Stimulated activated naive CD8-positive, alpha-beta T cell treated with anti-CD3 and anti-CD28 coated beads, Interleukin-15, amount 100 ng/mL, for 72 hours (primary cell): ENCODE results near the gene TCF4.
"Not testable (repeated sequence)": the region's sequence is repeated elsewhere in the genome, so short reads cannot be mapped to it uniquely, and the experiment has no call there.

Source experiments
- ATAC-seq: fragments of 150-1000 bp; cut with Tn5 transposase; 2 replicates; pipeline ENCODE4 v1.10.0; 2021; ENCODE audit warnings: mild to moderate bottlenecking, moderate library complexity
- DNase-seq, 2 donors: peaks; one replicate each; pipeline ENCODE4 v3.0.0; 2021 to 2022
- H3K27ac Mint-ChIP-seq, 2 donors: one replicate each; pipeline ENCODE4 v1.8.0; 2022; ENCODE audit warnings: mild to moderate bottlenecking in 2 of 2, mixed read lengths in 2 of 2, moderate library complexity in 2 of 2
- H3K27me3 Mint-ChIP-seq: one replicate; pipeline ENCODE4 v1.8.0; 2022; ENCODE audit warnings: mixed read lengths
- H3K4me1 Mint-ChIP-seq: one replicate; pipeline ENCODE4 v1.8.0; 2022; ENCODE audit warnings: mild to moderate bottlenecking, mixed read lengths
- H3K4me3 Mint-ChIP-seq, 2 donors: one replicate each; pipeline ENCODE4 v1.8.0; 2022; ENCODE audit warnings: mild to moderate bottlenecking in 2 of 2, mixed read lengths in 2 of 2, moderate library complexity in 1 of 2
- H3K9me3 Mint-ChIP-seq, 2 donors: one replicate each; pipeline ENCODE4 v1.8.0; 2022; ENCODE audit warnings: mixed read lengths in 2 of 2

The TCF4 gene

DNA sequence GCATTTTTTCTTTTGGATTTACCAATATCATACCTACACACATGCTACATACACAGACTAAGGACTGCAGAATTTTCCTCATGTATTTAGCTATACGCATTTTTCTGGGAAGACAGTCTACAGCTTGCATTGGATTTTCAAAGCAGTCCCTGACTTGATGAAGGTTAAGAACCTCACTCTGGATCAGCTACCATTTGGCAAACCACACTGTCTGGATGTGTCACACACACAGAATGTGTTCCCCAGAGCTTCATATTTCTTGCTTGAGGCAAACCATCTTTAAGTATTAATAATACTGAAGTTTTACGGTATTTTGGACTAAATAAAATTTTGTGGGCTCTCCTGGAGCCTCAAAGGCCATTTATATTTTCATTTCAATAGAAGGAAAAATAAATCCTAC, 102.3 kb downstream of the TCF4 start:
- Mint-ChIP-seq H3K27me3 (peaks cover 14% of the 10 kb centered on the region), H3K9me3 (peaks cover 0 to 7% of the 10 kb centered on the region in 2 donors), H3K27ac (no peak overlapping the region), H3K4me3 (no peak overlapping the region), H3K4me1 (peaks cover 33% of the 10 kb centered on the region)
- no peak for ATAC-seq
- DNase-seq = no peak

DNA sequence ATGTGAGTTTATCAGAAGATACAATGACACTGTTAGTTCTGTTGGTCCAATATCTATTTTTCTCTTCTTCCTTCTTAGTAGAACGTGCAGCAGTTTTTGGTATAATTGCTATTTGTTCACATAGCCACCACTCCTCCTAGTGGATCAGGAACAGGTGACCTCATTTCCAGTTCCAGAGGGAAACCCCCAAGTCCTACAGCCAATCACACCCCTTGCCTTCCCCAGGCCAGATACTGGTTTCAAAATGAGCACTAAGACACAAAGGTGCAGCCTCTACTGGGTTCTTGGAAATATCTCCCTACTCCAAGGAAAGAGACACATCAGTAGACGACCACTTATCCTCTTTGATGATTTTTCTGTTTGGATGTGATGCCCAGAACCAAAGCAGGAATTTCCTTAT, 103.2 kb downstream of the TCF4 start:
- ATAC-seq = no peak

DNA sequence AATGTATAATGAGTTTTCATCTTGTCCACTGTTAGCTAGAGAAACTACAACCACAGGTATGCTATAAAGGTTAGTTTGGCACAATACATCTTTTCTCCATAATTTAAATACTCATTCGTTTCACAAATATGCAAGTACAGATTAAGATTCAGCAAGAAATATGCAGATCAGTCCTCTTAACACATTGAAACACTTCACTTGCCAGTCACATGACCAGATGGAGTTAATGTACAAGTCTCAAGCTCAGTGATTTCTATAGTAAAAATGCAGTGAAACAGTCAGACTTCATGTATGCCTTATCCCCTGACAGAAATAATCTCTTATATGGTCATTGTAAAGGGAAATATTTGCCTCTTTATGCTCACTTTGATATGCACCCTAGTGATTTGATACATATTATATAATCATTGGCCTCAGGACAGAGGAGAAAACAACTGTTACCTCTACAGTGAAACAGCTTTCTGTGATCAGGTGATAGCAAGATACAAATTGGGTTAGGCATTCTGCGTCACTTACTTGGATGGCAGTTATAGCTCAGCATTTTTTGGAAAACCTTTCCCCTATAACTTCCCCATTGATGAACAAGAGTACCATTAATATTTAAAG, 104.6 kb downstream of the TCF4 start:
- ATAC-seq (no peak), DNase-seq (no peak)
- H3K27me3 Mint-ChIP-seq = peaks cover 13% of the 10 kb centered on the region
- peaks cover 0 to 7% of the 10 kb centered on the region in 2 donors for H3K9me3 Mint-ChIP-seq
- no peak overlapping the region for H3K27ac Mint-ChIP-seq
- H3K4me3 Mint-ChIP-seq = no peak overlapping the region
- peaks cover 19% of the 10 kb centered on the region for H3K4me1 Mint-ChIP-seq

More for the DNA sequence above, 103.2 kb downstream of the TCF4 start:
- H3K4me1 Mint-ChIP-seq = peaks cover 30% of the 10 kb centered on the region
- H3K9me3 Mint-ChIP-seq = peaks cover 0 to 7% of the 10 kb centered on the region in 2 donors
- no peak for DNase-seq
- H3K4me3 Mint-ChIP-seq = no peak overlapping the region
- H3K27me3 Mint-ChIP-seq = peaks cover 13% of the 10 kb centered on the region
- no peak overlapping the region for H3K27ac Mint-ChIP-seq

DNA sequence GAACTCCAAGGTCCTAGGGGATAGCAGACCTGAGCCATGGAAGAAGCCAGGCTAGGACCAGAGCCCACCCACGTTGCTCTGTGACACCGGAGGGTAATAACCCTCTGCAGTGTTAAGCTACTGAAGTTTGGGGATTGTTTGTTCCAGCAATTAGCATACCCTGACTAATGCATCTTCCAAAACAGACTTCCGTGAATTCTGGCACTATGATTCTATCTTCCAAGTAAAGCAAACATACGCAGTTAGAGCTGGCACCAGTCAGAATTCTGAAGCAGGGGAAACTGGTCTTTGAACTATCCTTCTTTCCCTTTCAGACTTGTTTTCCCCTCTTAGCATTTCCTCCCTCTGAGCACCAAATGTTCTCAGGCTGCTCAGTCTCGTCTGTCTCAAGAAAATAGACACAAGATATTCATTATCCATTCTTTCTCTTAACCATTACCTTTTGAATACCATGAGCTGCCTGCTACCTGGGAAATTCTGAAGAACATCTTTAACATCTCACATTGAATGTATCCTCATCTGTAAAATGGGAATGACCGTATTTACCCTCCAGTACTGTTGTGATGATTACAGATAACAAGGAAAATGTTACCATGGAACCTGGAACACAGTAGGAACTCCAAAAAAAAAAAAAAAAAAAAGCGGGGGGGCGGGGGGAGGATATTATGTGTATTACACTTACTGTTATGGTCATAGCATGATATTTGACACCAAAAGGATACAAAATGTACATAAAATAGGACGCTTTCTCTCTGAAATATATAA, 108.2 kb downstream of the TCF4 start:
- Mint-ChIP-seq H3K27me3 (no peaks in the 10 kb centered on the region), H3K27ac (peak overlapping the region in 1 of 2 donors; percentile 28), H3K9me3 (peaks cover 0 to 7% of the 10 kb centered on the region in 2 donors), H3K4me1 (peaks cover 17% of the 10 kb centered on the region), H3K4me3 (no peak overlapping the region)
- DNase-seq (no peak), ATAC-seq (no peak)

DNA sequence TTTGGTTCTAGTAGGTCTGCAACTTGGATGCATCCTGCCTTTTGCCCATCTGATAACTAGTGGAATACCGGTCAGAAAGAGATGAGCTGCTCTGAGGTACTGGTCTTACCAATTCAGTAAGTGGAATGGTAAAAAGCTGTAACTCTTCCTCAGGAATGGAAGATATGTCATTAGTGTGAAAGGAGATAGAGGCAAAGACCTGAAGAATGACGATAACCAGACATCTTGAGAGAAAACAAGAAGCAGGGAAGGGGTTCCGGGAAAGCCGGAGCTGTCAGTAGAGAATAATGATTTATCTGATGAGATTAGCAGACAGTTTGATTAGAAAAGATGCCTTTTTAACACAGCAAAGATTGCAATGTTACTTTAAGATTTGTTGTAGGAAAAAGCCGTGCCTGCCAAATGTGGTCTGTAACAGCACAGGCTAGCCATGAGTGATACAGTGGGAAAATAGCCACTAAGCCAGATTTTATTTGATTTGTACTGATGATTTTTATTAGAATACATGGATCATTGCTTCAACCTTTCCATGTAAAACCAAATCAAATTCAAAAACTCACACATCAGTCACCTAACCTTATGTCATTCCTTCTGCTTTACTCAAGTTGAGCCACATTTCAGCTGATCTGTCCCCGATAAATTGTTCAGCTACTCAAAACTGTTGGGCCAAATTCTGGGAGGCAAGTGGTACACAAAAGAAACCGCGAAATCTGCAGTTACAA, 110.0 kb downstream of the TCF4 start:
- peak; percentile 28 for ATAC-seq
- peak overlapping the region; percentile 78 to 82 for H3K4me3 Mint-ChIP-seq
- no peaks in the 10 kb centered on the region for H3K27me3 Mint-ChIP-seq
- peak overlapping the region; percentile 92 to 93 for H3K27ac Mint-ChIP-seq
- H3K9me3 Mint-ChIP-seq = peaks cover 0 to 7% of the 10 kb centered on the region in 2 donors
- H3K4me1 Mint-ChIP-seq = peaks cover 12% of the 10 kb centered on the region
- no peak for DNase-seq

DNA sequence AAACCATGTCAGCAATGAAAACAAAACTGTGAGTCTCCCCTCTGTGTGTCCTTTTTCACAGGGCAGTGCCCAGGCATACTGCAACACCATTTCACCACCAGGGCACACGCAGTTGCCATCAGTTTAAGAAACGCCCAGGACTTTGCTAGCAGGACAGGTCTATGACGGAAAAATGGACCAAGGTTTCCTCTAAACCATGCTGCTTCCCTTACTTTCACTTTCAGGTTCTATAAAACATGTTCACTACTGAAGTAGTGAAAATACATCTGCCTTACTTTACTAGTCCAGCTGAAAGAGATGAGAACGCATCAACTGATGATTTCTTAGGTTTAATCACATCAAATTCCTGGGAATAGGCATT, 110.5 kb downstream of the TCF4 start:
- H3K4me3 Mint-ChIP-seq = peak overlapping the region; percentile 78 to 82
- DNase-seq = peak; percentile 20 to 33
- H3K27ac Mint-ChIP-seq = peak overlapping the region; percentile 92 to 93
- ATAC-seq = peak; percentile 87
- H3K9me3 Mint-ChIP-seq = peaks cover 0 to 7% of the 10 kb centered on the region in 2 donors
- H3K27me3 Mint-ChIP-seq = no peaks in the 10 kb centered on the region
- H3K4me1 Mint-ChIP-seq = peaks cover 12% of the 10 kb centered on the region

DNA sequence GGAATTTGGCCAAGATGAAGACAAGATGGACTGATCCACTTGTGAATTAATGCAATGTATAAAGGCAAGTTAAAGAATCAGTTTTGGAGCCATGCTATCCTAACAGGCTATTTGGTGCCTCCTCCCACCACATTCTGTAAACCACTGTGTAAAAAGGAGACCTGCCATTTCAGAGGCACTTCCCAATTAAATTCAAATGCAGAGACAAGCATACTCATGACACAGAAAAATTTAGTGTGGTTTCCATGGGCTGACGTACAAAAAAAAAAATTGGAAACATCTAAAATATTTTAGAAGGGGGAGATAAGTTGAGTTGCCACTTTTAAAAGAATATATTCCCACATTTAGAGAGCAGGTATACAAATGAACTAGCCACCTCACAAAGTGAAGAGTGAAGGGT, 112.1 kb downstream of the TCF4 start:
- ATAC-seq (no peak), DNase-seq (no peak)
- no peak overlapping the region for H3K4me3 Mint-ChIP-seq
- peaks cover 12% of the 10 kb centered on the region for H3K4me1 Mint-ChIP-seq
- no peak overlapping the region for H3K27ac Mint-ChIP-seq
- H3K9me3 Mint-ChIP-seq = no peaks in the 10 kb centered on the region
- H3K27me3 Mint-ChIP-seq = no peaks in the 10 kb centered on the region

DNA sequence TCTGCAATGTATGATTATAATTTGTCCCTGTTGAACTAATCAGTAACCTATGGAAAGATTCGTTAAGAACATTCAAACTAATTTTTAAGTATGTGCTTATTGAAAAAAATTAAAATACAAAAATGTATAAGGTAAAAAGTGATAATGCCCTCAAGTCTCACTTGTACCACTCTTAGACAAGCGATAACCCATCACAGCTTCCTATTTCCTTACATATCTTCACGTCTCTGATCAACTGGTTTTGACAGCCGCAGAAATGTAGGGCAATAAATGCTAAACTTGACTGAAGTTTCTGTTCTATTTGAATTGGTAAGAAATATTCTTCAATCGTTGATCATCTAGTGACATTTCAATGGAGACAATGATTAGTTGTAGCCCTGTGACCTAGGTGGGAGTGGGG, 112.5 kb downstream of the TCF4 start:
- DNase-seq = no peak
- Mint-ChIP-seq H3K27ac (no peak overlapping the region), H3K4me1 (peaks cover 12% of the 10 kb centered on the region), H3K9me3 (no peaks in the 10 kb centered on the region), H3K4me3 (no peak overlapping the region), H3K27me3 (no peaks in the 10 kb centered on the region)
- no peak for ATAC-seq

DNA sequence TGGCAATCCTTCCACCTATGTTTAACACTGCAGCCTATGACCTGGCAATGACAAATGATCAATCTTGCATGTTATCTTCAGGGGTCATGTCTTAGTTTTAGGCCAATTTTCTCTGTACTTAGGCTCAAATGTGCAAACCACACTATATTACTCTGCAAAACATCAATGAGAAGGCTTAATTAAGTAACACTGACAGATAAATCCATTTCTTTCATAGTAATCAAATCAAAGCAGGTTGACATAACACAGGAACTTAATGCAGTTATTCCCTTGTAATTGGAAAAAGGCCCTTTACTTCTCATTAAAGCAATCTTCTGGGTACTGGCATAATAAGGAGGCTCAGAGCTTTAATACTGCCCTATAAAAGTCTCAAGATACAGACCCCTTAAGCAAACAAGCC, 114.4 kb downstream of the TCF4 start:
- H3K9me3 Mint-ChIP-seq = no peaks in the 10 kb centered on the region
- H3K4me1 Mint-ChIP-seq = peaks cover 12% of the 10 kb centered on the region
- H3K4me3 Mint-ChIP-seq = no peak overlapping the region
- DNase-seq (no peak), ATAC-seq (no peak)
- no peaks in the 10 kb centered on the region for H3K27me3 Mint-ChIP-seq
- no peak overlapping the region for H3K27ac Mint-ChIP-seq

DNA sequence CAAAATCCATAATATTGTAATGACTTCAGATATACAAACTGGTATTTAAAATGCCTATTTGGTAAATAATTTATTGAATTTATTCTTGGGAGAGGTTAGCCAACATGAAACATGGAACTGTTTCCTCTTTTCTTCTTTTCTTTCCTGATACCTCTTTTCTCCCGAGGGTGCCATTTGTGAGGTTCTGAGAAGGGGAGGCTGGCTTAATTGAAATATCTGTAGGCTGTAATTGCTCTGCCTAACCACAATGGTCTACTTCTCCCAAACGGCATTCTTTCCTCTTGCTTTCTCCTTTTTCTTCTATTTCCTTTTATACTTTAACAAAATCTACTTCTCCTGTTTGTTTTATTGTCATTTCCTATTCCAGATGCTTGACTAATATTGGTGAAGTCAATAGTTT, 114.9 kb downstream of the TCF4 start:
- ATAC-seq = no peak

DNA sequence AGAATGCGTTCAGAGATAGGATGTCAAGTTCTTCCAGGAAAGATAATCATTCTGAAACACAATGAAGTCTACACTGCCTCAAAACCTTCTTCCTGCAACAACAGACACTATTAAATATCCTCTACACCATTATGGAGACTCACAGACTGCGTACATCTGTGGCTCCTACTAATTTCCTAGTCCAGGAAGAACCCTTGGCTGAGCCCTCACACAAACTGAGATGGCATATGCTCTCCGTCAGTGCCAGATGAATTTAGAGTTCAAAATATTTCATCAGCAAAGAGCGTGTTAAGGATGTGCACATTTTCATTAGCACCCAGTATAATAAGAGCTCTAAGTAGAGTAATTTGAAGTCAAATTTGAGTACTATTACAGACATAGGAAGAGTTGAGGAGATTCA, 117.2 kb downstream of the TCF4 start:
- no peaks in the 10 kb centered on the region for H3K9me3 Mint-ChIP-seq
- no peak overlapping the region for H3K27ac Mint-ChIP-seq
- no peak for ATAC-seq

More for the DNA sequence above, 114.9 kb downstream of the TCF4 start:
- H3K9me3 Mint-ChIP-seq = no peaks in the 10 kb centered on the region
- peaks cover 7% of the 10 kb centered on the region for H3K4me1 Mint-ChIP-seq
- H3K4me3 Mint-ChIP-seq = no peak overlapping the region
- H3K27ac Mint-ChIP-seq = no peak overlapping the region
- no peak for DNase-seq
- H3K27me3 Mint-ChIP-seq = no peaks in the 10 kb centered on the region

DNA sequence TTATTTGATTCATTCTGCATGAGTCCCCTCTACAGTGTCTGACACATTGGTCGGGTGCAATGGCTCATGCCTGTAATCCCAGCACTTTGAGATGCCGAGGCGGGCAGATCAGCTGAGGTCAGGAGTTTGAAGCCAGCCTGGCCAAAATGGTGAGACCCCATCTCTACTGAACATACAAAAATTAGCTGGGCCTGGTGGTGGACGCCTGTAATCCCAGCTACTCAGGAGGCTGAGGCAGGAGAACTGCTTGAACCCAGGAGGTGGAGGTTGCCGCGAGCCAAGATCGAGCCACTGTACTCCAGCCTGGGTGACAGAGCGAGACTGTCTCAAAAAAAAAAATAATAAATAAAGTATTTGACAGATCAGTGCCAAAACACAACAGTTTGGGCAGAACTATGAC, 118.9 kb downstream of the TCF4 start:
- DNase-seq, H3K27me3 Mint-ChIP-seq, H3K4me3 Mint-ChIP-seq, H3K4me1 Mint-ChIP-seq, H3K27ac Mint-ChIP-seq, ATAC-seq, H3K9me3 Mint-ChIP-seq: not testable (repeated sequence)

More for the DNA sequence above, 117.2 kb downstream of the TCF4 start:
- Mint-ChIP-seq H3K4me3 (no peak overlapping the region), H3K4me1 (no peaks in the 10 kb centered on the region), H3K27me3 (peaks cover 9% of the 10 kb centered on the region)
- DNase-seq = no peak

DNA sequence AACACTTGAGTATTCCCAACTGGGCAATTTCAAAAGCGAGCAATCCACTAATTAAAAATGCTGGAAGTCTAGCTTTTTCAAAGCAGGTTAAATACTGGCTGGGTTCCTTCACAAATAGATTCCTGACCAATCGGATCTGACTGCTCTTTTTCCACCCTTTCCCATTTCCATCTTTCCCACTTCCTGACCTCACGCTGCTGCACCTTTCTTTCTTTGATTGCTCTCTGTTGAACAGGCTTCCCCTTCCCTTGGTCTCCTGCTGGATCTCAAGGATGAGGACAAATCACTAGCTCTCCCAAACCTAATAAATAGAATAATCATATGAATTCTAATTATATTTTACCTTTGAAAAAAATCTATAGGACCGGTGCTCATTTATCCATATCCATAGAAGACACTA, 121.2 kb downstream of the TCF4 start:
- Mint-ChIP-seq H3K27ac (no peak overlapping the region), H3K9me3 (no peaks in the 10 kb centered on the region), H3K27me3 (peaks cover 9% of the 10 kb centered on the region), H3K4me3 (no peak overlapping the region), H3K4me1 (no peaks in the 10 kb centered on the region)
- DNase-seq (no peak), ATAC-seq (no peak)

DNA sequence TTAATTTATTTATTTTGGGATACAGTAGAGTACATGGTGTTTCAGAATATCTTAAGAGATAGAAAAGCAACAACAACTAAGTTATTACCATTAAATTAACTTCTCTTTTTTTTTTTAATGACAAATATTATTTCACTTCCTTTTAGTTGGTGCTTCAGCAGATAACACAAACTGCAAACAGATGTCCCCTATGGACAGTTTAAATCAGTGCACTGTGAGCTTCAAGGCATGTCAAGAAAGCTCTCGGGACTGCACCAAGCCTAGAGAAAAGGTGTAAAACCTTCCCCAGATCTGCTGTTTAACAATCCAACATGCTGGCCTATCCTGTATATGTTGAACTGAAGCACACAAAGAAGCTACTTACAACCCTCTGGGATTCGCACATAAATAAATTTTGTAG, 122.7 kb downstream of the TCF4 start:
- H3K4me1 Mint-ChIP-seq = no peaks in the 10 kb centered on the region
- peaks cover 9% of the 10 kb centered on the region for H3K27me3 Mint-ChIP-seq
- H3K27ac Mint-ChIP-seq = no peak overlapping the region
- H3K4me3 Mint-ChIP-seq = no peak overlapping the region
- DNase-seq (no peak), ATAC-seq (no peak)
- H3K9me3 Mint-ChIP-seq = no peaks in the 10 kb centered on the region

DNA sequence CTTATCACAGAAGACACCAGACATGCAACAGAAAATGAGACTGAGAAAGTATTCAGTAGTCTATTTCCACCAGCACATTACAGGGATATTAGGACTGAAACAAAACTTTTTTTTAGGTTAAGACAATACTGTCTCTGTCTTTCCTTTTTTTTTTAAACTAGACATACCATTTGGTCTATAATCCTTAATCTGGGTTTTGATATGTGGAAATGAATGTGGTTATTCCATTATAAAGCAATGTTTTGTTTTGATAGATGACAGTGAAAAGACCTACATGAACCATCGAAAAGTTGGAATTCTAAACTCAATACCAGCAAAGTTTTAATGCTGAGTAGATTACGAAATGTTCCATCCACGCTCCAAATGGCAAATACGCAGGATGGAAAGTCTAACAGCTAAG, 123.4 kb downstream of the TCF4 start:
- H3K9me3 Mint-ChIP-seq = no peaks in the 10 kb centered on the region
- no peak overlapping the region for H3K27ac Mint-ChIP-seq
- peaks cover 9% of the 10 kb centered on the region for H3K27me3 Mint-ChIP-seq

DNA sequence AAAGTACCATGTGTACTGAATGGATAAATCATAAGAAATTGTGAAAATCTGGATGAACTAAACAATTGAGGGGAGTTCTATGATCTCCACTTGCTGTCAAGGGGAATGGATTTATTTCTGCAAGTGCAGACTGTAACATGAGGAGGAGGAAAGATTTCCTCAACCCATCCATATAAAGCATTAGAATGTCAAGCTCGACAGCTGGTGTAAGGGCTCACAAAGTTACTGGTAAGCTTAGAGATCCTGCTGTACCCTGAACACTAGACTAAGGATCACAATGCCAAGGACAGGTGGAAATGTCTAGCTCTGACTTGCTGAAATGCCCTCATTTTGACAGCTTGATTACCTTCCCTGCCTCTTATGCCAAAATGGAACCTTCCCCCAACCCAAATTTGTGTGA, 125.3 kb downstream of the TCF4 start:
- Mint-ChIP-seq H3K4me3 (no peak overlapping the region), H3K4me1 (no peaks in the 10 kb centered on the region), H3K27me3 (peaks cover 6% of the 10 kb centered on the region), H3K9me3 (no peaks in the 10 kb centered on the region), H3K27ac (no peak overlapping the region)
- DNase-seq = no peak
- ATAC-seq = no peak

More for the DNA sequence above, 123.4 kb downstream of the TCF4 start:
- Mint-ChIP-seq H3K4me1 (no peaks in the 10 kb centered on the region), H3K4me3 (no peak overlapping the region)
- no peak for DNase-seq
- no peak for ATAC-seq
